HG03558 (cell line): ENCODE data around the gene PLS1.
"Not testable (repeated sequence)": the region's sequence is repeated elsewhere in the genome, so short reads cannot be mapped to it uniquely, and the experiment has no call there.

Experiments used
- ATAC-seq: cut with Tn5 transposase; IDR thresholded peaks from one replicate; pipeline ENCODE4 v1.9.1; 2021; ENCODE audit warnings: moderate number of reproducible peaks; ENCODE audit not compliant: unreplicated experiment; ENCODE audit errors: extremely low read depth

Gene PLS1

GRCh38 chr3:142746646-142747045 lies 150.5 kb downstream of the PLS1 start:
- no peak for ATAC-seq

- not testable (repeated sequence) for ATAC-seq
These were observed 154.3 kb downstream of the PLS1 start for GRCh38 chr3:142750531-142750930.

GRCh38 chr3:142752605-142753004 lies 156.4 kb downstream of the PLS1 start:
- not testable (repeated sequence) for ATAC-seq

GRCh38 chr3:142754494-142754893 lies 158.3 kb downstream of the PLS1 start:
- ATAC-seq: no peak
